ENCODE data around the gene CAPN1.
A peak's percentile ranks its signal among the peaks of the same experiment; 100 is the strongest.
"Not testable (repeated sequence)": the region's sequence is repeated elsewhere in the genome, so short reads cannot be mapped to it uniquely, and the experiment has no call there.

CAPN1 gene

GRCh38 chr11:65160643-65161042 lies 21.1 kb upstream of the CAPN1 start:
- DNase-seq = no peak

- no peak for DNase-seq
Observed at GRCh38 chr11:65163684-65164083, 18.0 kb upstream of the CAPN1 start.

- DNase-seq = no peak
Observed at GRCh38 chr11:65165410-65166317, 16.1 kb upstream of the CAPN1 start.

- no peak for DNase-seq
Observed at GRCh38 chr11:65166893-65167292, 14.8 kb upstream of the CAPN1 start.

- DNase-seq = no peak
Observed at GRCh38 chr11:65167656-65168055, 14.1 kb upstream of the CAPN1 start.

- peak; percentile 61 to 71 for DNase-seq
Observed at GRCh38 chr11:65169164-65169641, 12.5 kb upstream of the CAPN1 start.

- DNase-seq = no peak
Observed at GRCh38 chr11:65170058-65170534, 11.6 kb upstream of the CAPN1 start, which contains the start of gene SPDYC. Gene SPDYC (plus strand): TSS chr11:65170233. CDS start chr11:65171358, 1,125 bp downstream.

- DNase-seq = no peak
Observed at GRCh38 chr11:65172600-65172999, 9.1 kb upstream of the CAPN1 start.

GRCh38 chr11:65174571-65175010 lies 7.1 kb upstream of the CAPN1 start:
- DNase-seq = not testable (repeated sequence)

GRCh38 chr11:65180877-65181568 lies 705 bp upstream of the CAPN1 start:
- peak; percentile 22 to 39 for DNase-seq

- DNase-seq = no peak
Observed at GRCh38 chr11:65182258-65183170, 786 bp downstream of the CAPN1 start.

- DNase-seq = no peak
Observed at GRCh38 chr11:65183201-65183891, 1.6 kb downstream of the CAPN1 start.

GRCh38 chr11:65184146-65184545 lies 2.4 kb downstream of the CAPN1 start:
- no peak for DNase-seq

- DNase-seq = no peak
Observed at GRCh38 chr11:65185171-65185570, 3.4 kb downstream of the CAPN1 start.

GRCh38 chr11:65185869-65186341 lies 4.2 kb downstream of the CAPN1 start:
- no peak for DNase-seq

- no peak for DNase-seq
Observed at GRCh38 chr11:65186701-65187100, 5.0 kb downstream of the CAPN1 start.

- DNase-seq = no peak
Observed at GRCh38 chr11:65187146-65187675, 5.5 kb downstream of the CAPN1 start.

- DNase-seq = no peak
Observed at GRCh38 chr11:65187971-65188461, 6.3 kb downstream of the CAPN1 start.

GRCh38 chr11:65188486-65188885 lies 6.8 kb downstream of the CAPN1 start:
- DNase-seq = no peak

GRCh38 chr11:65189191-65189590 lies 7.5 kb downstream of the CAPN1 start:
- DNase-seq = no peak

- no peak for DNase-seq
Observed at GRCh38 chr11:65194564-65194963, 12.8 kb downstream of the CAPN1 start.
